Esophagus (tissue), 2 donors: ENCODE measurements around the gene ANO8. TPM values are rescaled to one million over a fixed set of nuclear protein-coding genes. Genes with fewer than 3 reads are reported as not detected.

Source experiments
- H3K27ac ChIP-seq, 2 donors: one replicate each; pipeline ENCODE4 v1.5.1; 2013; ENCODE audit warnings: low read depth in 2 of 2, mild to moderate bottlenecking in 2 of 2, inconsistent platforms in 1 of 2, low read length in 1 of 2, moderate library complexity in 1 of 2
- H3K27me3 ChIP-seq, 2 donors: one replicate each; pipeline ENCODE4 v1.6.1; 2013; ENCODE audit warnings: low read length in 2 of 2, control low read depth in 1 of 2, mild to moderate bottlenecking in 1 of 2; ENCODE audit not compliant: insufficient read depth in 2 of 2, control insufficient read depth in 1 of 2
- H3K36me3 ChIP-seq, 2 donors: one replicate each; pipeline ENCODE4 v1.6.1; 2013; ENCODE audit warnings: low read length in 1 of 2; ENCODE audit not compliant: control insufficient read depth in 2 of 2, insufficient read depth in 2 of 2
- H3K4me1 ChIP-seq, 2 donors: one replicate each; pipeline ENCODE4 v1.6.1; 2013; ENCODE audit warnings: low read length in 1 of 2; ENCODE audit not compliant: control insufficient read depth in 2 of 2, insufficient read depth in 2 of 2
- H3K4me3 ChIP-seq, 2 donors: one replicate each; pipeline ENCODE4 v1.5.1; 2013; ENCODE audit warnings: low read length in 2 of 2, mild to moderate bottlenecking in 2 of 2, low read depth in 1 of 2, moderate library complexity in 1 of 2
- H3K9me3 ChIP-seq, 2 donors: one replicate each; pipeline ENCODE4 v1.6.1; 2013; ENCODE audit warnings: mild to moderate bottlenecking in 2 of 2, low read depth in 1 of 2, low read length in 1 of 2, moderate library complexity in 1 of 2; ENCODE audit not compliant: control insufficient read depth in 2 of 2, insufficient read depth in 1 of 2
- WGBS, 2 donors: extraction: QIAGEN DNeasy Blood & Tissue Kit; methylation state at CpG; one replicate each; pipeline ENCODE4 v1.1.7; 2013; 5-methylcytosine and 5-hydroxymethylcytosine counted together
- polyA plus RNA-seq, 2 donors: library from polyadenylated mRNA; stranded (reverse); fragments of 200-250 nt; gene quantifications; one replicate each; pipeline ENCODE4 v1.2.3, GENCODE V29; 2013
- donor health status: healthy with polysubstance abuse.
- donor health status: Bipolar disorder and iron deficiency.

Gene ANO8
- polyA plus RNA-seq, 2 donors, result 9.7 to 28.0 TPM

DNA sequence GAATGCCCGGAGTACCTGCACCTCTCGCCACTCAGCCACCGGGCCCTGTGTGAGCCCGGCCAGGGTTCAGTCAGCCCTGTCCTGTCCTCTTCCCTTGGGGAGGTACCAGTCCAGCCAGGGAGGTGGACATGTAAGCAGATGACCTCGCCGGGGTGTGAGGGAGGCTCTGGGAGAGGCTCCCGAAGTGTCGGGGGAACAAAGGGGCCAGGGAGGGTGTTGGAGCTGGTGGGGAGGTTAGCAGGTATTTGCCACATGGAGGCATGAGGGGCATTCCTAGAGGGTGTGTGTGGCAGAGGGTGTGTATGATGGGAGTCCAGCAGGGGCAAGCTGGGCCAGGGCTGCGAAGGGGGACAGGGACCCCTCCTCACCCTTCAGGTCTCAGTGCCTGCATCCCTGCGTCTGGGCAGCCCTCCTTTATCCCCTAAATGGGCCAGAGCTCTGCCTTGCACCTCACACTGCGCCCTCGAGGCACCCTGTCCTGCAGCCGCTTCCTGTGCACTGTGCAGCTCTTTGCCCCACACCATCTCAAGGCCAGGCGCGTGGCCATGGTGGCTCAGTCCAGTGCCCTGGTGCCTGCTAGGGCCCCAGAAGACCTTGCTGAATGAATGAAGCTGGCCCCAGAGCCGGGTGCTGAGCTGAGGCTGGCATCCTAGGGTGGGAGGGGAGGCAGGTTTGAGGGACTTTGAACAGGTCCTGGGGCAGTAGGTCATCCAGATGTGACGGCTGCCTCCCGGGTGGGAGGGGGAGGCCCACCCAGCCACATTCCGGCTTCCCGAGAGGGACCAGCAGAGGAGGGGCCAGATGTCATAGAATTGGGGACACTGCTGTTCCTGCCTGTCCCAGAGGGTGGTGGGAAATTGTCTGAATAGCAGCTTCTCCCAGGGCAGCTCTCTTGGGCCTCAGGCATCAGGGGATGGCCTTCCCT is 22.2 kb downstream of the ANO8 start:
- Histone ChIP-seq H3K36me3 (peaks cover 14 to 24% of the 10 kb centered on the region in 2 donors), H3K9me3 (peaks cover 0 to 6% of the 10 kb centered on the region in 2 donors), H3K27ac (peak overlapping the region in 1 of 2 donors; percentile 18), H3K4me3 (no peak overlapping the region), H3K27me3 (no peaks in the 10 kb centered on the region), H3K4me1 (peaks cover 5 to 17% of the 10 kb centered on the region in 2 donors)
- WGBS, 2 donors, result 78 to 81% methylated on average over 20 of the region's 20 CpGs

- peaks cover 0 to 6% of the 10 kb centered on the region in 2 donors for H3K9me3 ChIP-seq
- H3K36me3 ChIP-seq, result peaks cover 14 to 24% of the 10 kb centered on the region in 2 donors
- peak overlapping the region in 1 of 2 donors; percentile 22 for H3K27ac ChIP-seq
- 55 to 67% methylated on average over 11 of the region's 11 CpGs for WGBS, 2 donors
- H3K4me1 ChIP-seq, result peaks cover 5 to 17% of the 10 kb centered on the region in 2 donors
- H3K27me3 ChIP-seq, result no peaks in the 10 kb centered on the region
- no peak overlapping the region for H3K4me3 ChIP-seq
Observed at GRCh38 chr19:17311455-17312188, 23.0 kb downstream of the ANO8 start.

GRCh38 chr19:17309965-17310461 is 24.6 kb downstream of the ANO8 start:
- Histone ChIP-seq H3K27me3 (no peaks in the 10 kb centered on the region), H3K27ac (peak overlapping the region; percentile 66 to 79), H3K4me3 (peak overlapping the region; percentile 90 to 97), H3K36me3 (peaks cover 10 to 15% of the 10 kb centered on the region in 2 donors), H3K4me1 (peaks cover 5 to 17% of the 10 kb centered on the region in 2 donors), H3K9me3 (peaks cover 0 to 3% of the 10 kb centered on the region in 2 donors)
- 6% methylated on average over 23 of the region's 23 CpGs for WGBS, 2 donors

GRCh38 chr19:17309198-17309964 is 25.3 kb downstream of the ANO8 start, which contains the start of gene DDA1:
Gene DDA1 (plus strand): TSS chr19:17309563. CDS start chr19:17309655, 92 bp downstream.
- H3K9me3 ChIP-seq, result peaks cover 0 to 3% of the 10 kb centered on the region in 2 donors
- WGBS, 2 donors, result 0 to 1% methylated on average over 45 to 46 of the region's 46 CpGs

DNA sequence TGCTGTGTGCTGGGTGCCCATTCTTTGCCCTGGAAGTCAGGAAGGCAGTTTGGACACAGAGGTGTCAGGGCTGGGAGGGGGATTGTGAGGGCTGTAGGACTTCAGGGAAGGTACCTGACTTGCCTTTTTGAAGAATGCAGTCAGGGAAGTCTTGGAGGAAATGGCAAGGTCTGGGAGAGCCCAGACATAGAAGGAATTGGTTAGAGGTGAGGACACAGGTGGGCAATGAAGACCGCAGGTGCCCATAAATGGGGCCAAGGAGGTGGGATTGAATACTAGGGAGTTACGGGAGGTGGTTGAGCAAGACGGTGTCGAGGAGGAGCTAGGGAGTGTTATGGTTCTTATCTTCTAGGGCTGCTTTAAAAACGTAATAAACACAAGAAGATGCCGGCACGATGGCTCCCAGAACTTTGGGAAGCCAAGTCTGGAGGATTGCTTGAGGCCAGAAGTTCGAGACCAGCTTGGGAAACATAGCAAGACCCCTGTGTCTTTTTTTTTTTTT is 26.7 kb downstream of the ANO8 start:
- H3K4me1 ChIP-seq, result peaks cover 5 to 17% of the 10 kb centered on the region in 2 donors

More at GRCh38 chr19:17309198-17309964, 25.3 kb downstream of the ANO8 start, which contains the start of gene DDA1:
- H3K27me3 ChIP-seq, result no peaks in the 10 kb centered on the region
- peak within 1 kb of the TSS; percentile 66 to 79 for H3K27ac ChIP-seq
- H3K4me1 ChIP-seq, result peaks cover 5 to 17% of the 10 kb centered on the region in 2 donors
- H3K36me3 ChIP-seq, result peaks cover 7 to 10% of the 10 kb centered on the region in 2 donors
- H3K4me3 ChIP-seq, result peak within 1 kb of the TSS; percentile 90 to 97

GRCh38 chr19:17306285-17306714 is 28.4 kb downstream of the ANO8 start:
- Histone ChIP-seq H3K4me3 (peak overlapping the region; percentile 71 to 80), H3K4me1 (peaks cover 4 to 17% of the 10 kb centered on the region in 2 donors), H3K27me3 (no peaks in the 10 kb centered on the region), H3K36me3 (no peaks in the 10 kb centered on the region), H3K9me3 (no peaks in the 10 kb centered on the region), H3K27ac (peak overlapping the region; percentile 95)
- WGBS, 2 donors, result 4 to 5% methylated on average over 28 of the region's 28 CpGs

More for the DNA sequence above, 26.7 kb downstream of the ANO8 start:
- Histone ChIP-seq H3K4me3 (no peak overlapping the region), H3K27ac (no peak overlapping the region), H3K27me3 (no peaks in the 10 kb centered on the region), H3K36me3 (peaks cover 0 to 4% of the 10 kb centered on the region in 2 donors), H3K9me3 (no peaks in the 10 kb centered on the region)
- WGBS, 2 donors, result 91% methylated on average over 8 of the region's 8 CpGs

GRCh38 chr19:17305517-17306284 is 29.0 kb downstream of the ANO8 start, which contains the start of gene MRPL34:
Gene MRPL34 (plus strand): TSS chr19:17305872. CDS start chr19:17305893, 21 bp downstream.
- peaks cover 0 to 3% of the 10 kb centered on the region in 2 donors for H3K36me3 ChIP-seq
- H3K27ac ChIP-seq, result peak within 1 kb of the TSS; percentile 95

GRCh38 chr19:17305216-17305516 is 29.5 kb downstream of the ANO8 start:
- Histone ChIP-seq H3K27me3 (no peaks in the 10 kb centered on the region), H3K4me3 (no peak overlapping the region), H3K9me3 (no peaks in the 10 kb centered on the region), H3K36me3 (peaks cover 0 to 3% of the 10 kb centered on the region in 2 donors), H3K4me1 (peaks cover 0 to 10% of the 10 kb centered on the region in 2 donors), H3K27ac (peak overlapping the region; percentile 95)
- WGBS, 2 donors, result 0 to 1% methylated on average over 7 of the region's 7 CpGs

More at GRCh38 chr19:17305517-17306284, 29.0 kb downstream of the ANO8 start, which contains the start of gene MRPL34:
- Histone ChIP-seq H3K27me3 (no peaks in the 10 kb centered on the region), H3K4me3 (peak within 1 kb of the TSS; percentile 71 to 80), H3K4me1 (peaks cover 4 to 16% of the 10 kb centered on the region in 2 donors), H3K9me3 (no peaks in the 10 kb centered on the region)
- WGBS, 2 donors, result 0 to 1% methylated on average over 55 of the region's 55 CpGs
